ENCODE results near the gene GPATCH4.
"Not testable (repeated sequence)": the region's sequence is repeated elsewhere in the genome, so short reads cannot be mapped to it uniquely, and the experiment has no call there.

Gene GPATCH4

GRCh38 chr1:156601122-156601830 lies at the start of gene GPATCH4:
GPATCH4 (minus strand) TSS chr1:156601479.
- DNase-seq = no peak

- DNase-seq = no peak
Observed at GRCh38 chr1:156648951-156649350, 47.7 kb upstream of the GPATCH4 start.

GRCh38 chr1:156648496-156648895 lies 47.2 kb upstream of the GPATCH4 start:
- no peak for DNase-seq

GRCh38 chr1:156647351-156647750 lies 46.1 kb upstream of the GPATCH4 start:
- DNase-seq = no peak

- no peak for DNase-seq
Observed at GRCh38 chr1:156646738-156647211, 45.5 kb upstream of the GPATCH4 start.

- no peak for DNase-seq
Observed at GRCh38 chr1:156645666-156646065, 44.4 kb upstream of the GPATCH4 start.

- no peak for DNase-seq
Observed at GRCh38 chr1:156645056-156645455, 43.8 kb upstream of the GPATCH4 start.

- DNase-seq = no peak
Observed at GRCh38 chr1:156644640-156645039, 43.4 kb upstream of the GPATCH4 start.

GRCh38 chr1:156644146-156644545 lies 42.9 kb upstream of the GPATCH4 start:
- DNase-seq = no peak

GRCh38 chr1:156643778-156644092 lies 42.5 kb upstream of the GPATCH4 start:
- no peak for DNase-seq

GRCh38 chr1:156643049-156643777 lies 41.9 kb upstream of the GPATCH4 start:
- DNase-seq = no peak

- DNase-seq = peak; percentile 22
Observed at GRCh38 chr1:156642265-156643048, 41.2 kb upstream of the GPATCH4 start.

GRCh38 chr1:156641761-156642264 lies 40.5 kb upstream of the GPATCH4 start, which contains the start of gene BCAN:
BCAN (plus strand) TSS chr1:156642117; CDS start chr1:156646055, 3,938 bp downstream.
- DNase-seq = peak; percentile 23

- peak; percentile 28 for DNase-seq
Observed at GRCh38 chr1:156640842-156641706, 39.8 kb upstream of the GPATCH4 start.

GRCh38 chr1:156639601-156640101 lies 38.4 kb upstream of the GPATCH4 start:
- DNase-seq = no peak

GRCh38 chr1:156638189-156638985 lies 37.1 kb upstream of the GPATCH4 start:
- no peak for DNase-seq

- no peak for DNase-seq
Observed at GRCh38 chr1:156632355-156632754, 31.1 kb upstream of the GPATCH4 start.

- not testable (repeated sequence) for DNase-seq
Observed at GRCh38 chr1:156631152-156631551, 29.9 kb upstream of the GPATCH4 start.

- no peak for DNase-seq
Observed at GRCh38 chr1:156629823-156630449, 28.7 kb upstream of the GPATCH4 start.

- DNase-seq = peak; percentile 43
Observed at GRCh38 chr1:156627313-156627880, 26.1 kb upstream of the GPATCH4 start.
